ENCODE data around the gene PPP1R13B.

The PPP1R13B gene

DNA sequence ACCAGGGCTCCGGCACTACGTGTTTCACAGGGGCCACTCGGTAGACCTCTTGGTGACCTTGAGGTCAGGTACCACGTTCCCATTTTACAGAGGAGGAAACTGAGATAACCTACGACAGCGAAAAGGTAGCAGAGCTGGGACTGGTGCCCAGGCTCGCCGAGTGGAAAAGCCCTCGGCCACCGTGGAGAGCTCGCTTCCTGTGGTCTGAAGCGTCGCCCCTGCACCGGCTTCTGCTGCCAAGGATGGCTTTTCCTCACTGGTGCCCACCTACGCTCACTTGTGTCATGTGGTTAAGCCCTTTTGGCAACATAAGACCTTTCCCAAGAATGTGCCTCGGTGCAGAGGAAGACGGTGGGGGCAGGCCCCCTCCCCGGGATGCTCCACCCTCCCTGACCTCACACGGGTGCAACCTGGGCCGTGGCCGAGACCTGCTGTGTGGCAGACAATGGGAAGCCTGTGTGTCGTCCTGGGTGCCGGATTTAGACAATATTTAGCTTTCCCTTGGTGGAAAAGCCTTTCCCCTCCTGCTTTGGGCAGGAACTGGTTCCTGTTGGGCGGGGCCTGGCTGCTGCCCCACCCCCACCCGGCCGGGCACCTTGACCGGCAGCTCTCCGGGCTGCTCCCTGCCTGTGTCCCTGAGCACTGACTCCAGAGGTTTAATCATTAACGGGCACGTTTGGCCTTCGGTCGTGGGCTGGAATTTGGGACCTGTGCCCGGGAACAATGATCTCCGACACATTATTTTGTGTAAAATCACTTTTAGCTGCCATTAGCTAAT, 32.4 kb upstream of the PPP1R13B start:
- no peak for DNase-seq

GRCh38 chr14:103879118-103879569, 31.8 kb upstream of the PPP1R13B start:
- DNase-seq, result no peak

GRCh38 chr14:103878180-103878579, 30.8 kb upstream of the PPP1R13B start:
- DNase-seq, result no peak

DNA sequence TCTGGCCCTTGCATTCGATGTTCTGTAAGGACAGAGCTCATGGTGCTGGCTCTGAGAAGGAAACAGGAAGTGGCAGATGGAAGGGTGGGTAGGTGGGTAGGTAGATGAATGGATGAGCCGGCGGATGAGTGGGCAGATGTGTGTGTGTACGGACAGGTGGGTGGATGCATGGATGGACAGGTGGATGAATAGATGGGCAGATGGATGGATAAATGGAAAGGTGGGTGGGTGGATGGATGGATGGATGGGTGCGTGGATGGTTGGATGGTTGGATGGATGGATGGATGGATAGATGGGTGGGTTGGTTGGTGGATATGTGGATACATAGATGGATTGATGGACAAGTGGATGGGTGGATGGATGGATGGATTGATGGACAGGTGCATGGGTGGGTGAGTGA, 27.6 kb upstream of the PPP1R13B start:
- DNase-seq, result no peak

DNA sequence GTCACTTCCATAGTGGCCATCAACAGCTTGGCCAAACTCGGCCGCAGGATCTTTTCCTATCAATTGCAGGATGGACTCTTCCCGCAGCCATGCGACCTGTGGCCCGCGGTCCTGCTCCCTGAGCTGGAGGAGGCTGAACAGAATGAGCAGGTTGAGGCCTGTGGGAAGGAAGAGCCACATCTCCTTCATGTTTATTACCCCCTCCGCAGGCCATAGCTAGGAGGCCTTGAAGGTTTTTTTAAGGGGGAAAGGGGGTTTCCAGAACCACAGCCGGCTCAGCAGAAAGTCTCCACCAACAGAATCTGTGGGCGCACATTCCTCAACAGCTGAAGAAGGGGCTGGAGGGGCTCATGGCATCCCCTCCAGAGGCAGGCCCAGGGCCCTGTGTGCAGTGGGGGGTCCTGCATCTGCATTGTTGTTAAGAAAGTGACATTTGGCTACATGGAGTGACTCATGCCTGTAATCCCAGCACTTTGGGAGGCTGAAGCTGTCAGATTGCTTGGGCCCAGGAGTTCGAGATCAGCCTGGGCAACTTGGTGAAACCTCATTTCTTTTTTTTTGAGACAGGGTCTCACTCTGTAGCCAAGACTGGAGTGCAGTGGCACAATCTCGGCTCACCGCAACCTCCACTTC, 25.2 kb upstream of the PPP1R13B start:
- no peak for DNase-seq

DNA sequence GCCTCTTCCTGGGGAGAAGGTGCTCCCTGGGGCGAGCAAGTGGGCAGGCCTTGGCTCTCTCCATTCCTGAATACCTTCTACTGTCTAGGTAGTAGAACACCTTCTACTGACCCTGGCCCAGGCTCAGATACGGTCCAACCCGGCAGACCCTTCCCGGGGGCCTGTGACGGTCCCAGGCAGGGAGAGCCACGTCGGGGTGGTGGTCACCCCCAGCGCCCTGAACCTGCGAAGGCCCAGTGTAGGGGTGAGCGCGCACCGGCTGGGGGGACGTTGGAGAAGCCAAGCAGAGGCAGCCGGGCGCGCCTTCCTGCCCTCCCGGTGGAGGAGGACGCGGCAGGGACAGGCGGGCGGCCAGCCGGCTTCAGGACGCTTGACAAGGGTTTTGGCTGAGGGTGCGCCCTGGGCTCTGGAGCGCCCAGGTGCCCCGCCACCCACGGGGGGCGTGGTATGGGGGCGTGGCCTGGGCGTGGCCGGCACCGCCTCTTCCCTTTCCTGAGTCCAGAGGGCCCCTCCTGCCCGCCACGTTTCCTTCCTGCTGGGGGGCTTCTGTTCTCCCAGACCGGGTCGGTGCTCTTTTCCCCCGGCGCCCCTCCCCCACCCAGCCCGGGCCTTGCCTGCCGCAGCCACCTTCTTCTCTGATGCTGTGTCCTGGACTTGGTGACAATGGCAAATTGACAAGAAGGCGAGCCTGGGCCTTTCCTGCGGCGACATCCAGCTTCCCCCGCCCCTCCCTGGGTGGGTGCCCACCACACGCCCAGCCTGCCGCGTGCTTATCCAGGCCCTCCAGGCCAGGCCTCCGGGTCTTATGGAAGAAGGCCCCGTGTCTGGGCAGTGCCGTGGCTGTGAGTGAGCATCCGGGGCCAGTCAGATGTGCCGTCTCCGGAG, 24.5 kb upstream of the PPP1R13B start:
- DNase-seq, result no peak

DNA sequence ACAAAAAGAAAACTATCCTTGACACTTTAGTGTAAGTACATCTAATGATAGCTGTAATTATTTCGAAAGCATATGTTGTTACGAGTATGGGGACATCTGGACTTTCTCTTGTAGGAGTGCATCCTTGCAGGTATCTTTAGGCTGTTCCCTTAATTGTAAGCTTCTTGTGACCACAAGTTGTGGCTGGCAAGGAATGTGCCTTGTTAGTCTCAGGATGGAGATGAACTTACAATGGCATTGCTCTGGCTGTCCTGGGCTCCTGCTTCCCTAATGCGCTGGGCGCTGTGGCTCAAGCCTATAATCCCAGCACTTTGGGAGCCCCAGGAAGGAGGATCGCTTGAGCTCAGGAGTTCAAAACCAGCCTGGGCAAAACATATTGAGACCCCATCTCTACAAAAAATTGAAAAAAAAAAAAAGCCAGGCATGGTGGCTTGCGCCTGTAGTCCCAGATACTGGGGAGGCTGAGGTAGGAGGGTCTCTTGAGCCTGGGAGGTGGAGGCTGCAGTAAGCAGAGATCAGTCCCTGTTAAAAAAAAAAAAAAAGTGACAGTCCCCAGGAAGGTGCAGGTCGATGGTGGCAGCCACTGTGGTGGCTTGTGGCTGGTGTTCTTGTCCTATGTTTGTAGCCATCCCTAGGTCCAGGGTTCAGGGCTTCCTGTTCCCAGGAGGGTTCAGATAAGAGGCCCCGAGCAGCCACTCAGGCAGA, 23.7 kb upstream of the PPP1R13B start:
- DNase-seq, result no peak

DNA sequence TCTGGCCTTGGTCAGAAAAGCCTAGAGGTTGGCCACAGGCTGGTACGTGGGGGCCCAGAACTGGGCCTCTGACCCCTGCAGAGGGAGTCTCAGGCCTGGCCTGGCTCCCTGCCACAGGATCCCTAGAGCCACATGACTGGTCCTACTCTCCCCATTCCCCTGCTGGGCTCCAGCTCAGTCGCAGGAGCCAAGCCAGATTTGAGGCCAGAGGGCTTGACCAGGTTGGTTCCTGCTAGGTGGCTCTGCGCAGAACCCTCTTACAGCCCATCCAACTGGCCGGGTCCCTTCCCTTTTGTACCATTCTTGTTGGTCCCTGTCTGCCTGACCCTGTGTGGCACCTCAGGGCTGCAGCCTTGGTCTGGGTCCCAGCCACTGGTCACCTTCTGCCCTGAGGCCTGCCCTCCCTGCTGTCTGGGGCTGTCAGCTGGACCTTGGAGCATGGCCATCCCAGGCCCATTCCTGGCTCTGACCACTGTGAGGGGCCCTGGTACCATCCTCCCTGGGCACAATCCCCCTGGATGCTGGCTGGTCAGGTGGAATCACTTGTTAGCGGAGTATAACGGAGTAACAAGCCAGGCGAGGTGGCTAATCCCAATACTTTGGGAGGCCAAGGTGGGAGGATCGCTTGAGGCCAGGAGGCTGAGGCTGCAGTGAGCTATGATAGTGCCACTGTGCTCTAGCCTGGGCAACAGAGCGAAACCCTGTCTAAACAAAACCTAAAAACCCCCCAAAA, 22.9 kb upstream of the PPP1R13B start:
- DNase-seq, result no peak

- DNase-seq, result no peak
Observed at GRCh38 chr14:103869406-103870143, 22.2 kb upstream of the PPP1R13B start.

DNA sequence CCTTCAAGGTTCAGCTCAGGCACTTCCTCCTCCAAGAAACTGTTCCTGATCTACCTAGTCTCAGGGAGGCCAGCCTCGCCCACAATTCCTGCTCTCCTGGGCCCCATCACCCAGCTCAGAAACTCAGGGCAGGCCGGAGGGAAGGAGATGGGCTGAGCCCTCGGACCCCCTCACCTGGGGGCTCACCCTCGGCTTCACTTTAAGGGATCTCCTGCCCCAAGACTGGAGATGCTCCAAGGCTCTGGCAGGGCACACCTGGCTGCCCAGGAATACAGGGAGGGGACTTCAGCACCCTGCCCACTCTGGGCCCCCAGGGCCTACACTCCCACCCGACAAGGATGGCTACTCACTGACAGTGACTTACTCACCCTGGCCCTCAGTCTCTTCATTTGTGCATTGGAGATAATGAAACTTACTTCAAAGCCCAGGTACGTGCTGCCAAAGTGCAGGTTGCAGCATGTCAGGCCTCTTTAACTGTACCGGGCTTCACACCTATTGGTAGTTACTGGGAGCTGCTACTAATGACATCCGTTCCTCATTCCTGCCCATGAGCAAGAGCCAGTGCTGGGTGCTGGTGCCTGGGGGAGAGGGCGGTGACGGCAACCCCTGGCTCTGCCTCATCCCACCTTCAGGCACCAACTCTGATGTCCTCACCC, 21.0 kb upstream of the PPP1R13B start:
- no peak for DNase-seq

DNA sequence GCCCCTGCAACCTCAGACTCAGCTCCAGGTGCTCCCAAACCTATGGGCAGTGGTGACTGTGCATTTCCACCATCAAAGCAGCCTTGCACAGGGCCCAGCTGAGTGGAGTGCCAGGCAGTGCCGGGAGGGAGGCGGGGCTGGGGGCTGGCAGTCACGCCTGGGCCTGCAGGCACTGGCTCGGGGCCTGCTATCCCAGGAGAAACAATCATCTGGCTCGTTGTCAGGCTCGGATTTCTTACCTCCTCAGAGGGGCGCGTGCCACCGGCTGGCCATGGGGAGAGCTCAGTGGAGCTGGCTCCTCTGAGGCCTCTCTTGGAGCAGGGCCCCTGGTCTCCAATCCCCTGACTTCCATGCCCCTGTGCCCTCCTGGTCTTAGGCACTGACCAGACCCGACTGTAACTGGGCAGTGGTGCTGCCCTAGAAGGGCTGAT, 20.2 kb upstream of the PPP1R13B start:
- no peak for DNase-seq

GRCh38 chr14:103867020-103867419, 19.6 kb upstream of the PPP1R13B start:
- no peak for DNase-seq

- DNase-seq, result no peak
Observed at GRCh38 chr14:103863245-103863644, 15.9 kb upstream of the PPP1R13B start.

- DNase-seq, result no peak
Observed at GRCh38 chr14:103862393-103862782, 15.0 kb upstream of the PPP1R13B start.

- no peak for DNase-seq
Observed at GRCh38 chr14:103861413-103862392, 14.3 kb upstream of the PPP1R13B start.

DNA sequence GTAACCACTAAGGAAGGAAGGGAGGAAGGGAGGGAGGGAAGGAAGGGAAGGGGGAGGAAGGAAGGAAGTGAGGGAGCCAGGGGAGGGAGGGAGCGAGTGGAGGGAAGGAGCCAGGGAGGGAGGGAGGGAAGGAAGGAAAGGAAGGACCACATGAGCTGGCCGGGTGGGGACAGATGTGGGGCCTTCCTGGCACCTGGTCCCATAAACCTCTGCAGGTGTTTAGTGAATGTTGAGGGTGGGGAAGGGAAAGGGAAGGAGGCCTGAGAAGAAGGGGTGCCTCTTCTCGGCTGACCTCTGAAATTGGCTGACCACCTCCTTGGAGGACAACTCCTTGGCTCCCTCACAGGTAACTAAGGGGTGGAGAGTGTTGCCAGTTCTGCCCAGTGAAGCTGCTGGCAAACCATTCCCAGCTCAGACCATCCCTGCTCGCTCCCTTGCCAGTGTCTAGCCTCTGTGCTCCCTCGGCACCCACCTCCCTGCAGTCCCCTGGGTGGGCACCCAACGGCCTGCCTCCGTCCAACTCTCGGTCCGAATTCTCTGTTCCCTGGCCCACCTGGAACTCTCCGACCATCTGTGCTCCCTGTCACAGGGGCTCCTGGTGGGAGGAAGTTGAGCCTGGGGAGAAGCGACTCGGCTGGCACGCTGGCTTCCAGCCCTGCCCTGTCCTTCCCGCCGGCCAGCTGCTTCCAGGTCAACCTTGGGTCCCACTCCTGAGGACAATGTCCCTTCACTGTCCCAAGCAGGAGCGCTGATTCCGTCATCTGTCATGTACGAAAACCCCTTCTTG, 12.2 kb upstream of the PPP1R13B start:
- no peak for DNase-seq

DNA sequence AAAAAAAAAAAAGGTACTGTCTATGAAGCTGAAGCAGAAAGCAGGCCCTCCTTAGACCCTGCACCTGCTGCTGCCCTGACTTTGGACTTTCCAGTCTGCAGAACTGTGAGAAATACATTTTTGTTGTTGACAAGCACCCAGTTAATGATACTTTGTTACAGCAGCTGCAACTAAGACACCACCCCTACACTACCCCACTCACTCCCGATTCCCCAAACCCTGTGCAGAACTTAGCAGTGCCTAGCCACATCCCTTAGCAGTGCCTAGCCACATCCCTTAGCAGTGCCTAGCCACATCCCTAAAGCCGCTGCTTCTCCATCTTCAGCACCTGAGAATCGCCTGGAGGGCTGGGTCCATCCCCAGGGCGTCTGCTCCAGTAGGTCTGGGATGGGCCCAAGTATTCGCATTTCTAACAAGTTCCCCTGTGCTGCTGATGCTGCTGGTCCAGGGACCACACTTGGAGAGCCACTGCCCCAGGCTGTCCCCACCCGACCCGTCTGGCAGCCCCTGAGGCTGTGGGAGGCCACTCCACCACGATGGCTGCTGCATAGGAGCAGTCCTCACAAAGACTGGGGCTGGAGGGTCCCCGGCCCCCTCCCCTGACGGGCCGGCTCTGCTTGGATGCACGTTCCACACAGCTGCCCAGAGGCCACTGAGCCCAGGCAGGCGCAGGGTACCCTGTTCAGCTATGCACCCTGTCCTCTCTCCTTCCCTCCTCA, 10.8 kb upstream of the PPP1R13B start:
- no peak for DNase-seq

DNA sequence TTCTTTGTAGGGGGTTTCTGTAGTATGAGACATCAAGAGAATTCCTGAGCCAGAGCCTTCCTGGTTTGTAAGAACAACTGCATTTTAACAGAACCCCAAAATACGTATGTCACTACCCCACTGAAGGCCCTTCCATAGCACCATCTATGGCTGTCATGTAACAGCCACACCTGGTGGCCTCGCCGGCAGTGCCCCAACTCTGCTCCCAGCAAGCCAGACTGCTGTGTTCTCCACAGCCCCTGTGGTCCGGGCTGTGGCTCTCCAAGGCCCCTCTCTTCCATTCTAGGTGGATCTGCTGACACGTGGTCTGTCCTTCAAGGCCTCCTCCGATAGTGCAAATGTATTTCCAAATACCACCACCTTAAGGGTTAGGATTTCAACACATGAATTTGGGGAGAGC, 9.9 kb upstream of the PPP1R13B start:
- no peak for DNase-seq
